HepG2 (cell line): ENCODE data around the gene NEU1. TPM values are rescaled to one million over a fixed set of nuclear protein-coding genes. Genes with fewer than 3 reads are reported as not detected.

ENCODE experiments used
- DDIT3 ChIP-seq: sonication (generic); formaldehyde crosslinking; IDR thresholded peaks from 2 replicates; pipeline ENCODE4 v1.4.0; 2020; ENCODE audit warnings: mild to moderate bottlenecking, missing genetic modification reagents
- ELF1 ChIP-seq: sonication (generic); formaldehyde crosslinking; IDR thresholded peaks from 2 replicates; pipeline ENCODE4 v1.4.0; 2020; ENCODE audit warnings: missing genetic modification reagents
- FOXA3 ChIP-seq: IDR thresholded peaks from 2 replicates; pipeline ENCODE4 v1.6.1; 2016; ENCODE audit warnings: missing genetic modification reagents, missing compliant biosample characterization
- FOXP1 ChIP-seq, 2 experiments: fragments of 450-650 bp in 1 of 2; IDR thresholded peaks; 2 replicates each; pipeline ENCODE4 v1.6.1; 2017 to 2018; ENCODE audit warnings: antibody characterized with exemption in 1 of 2
- IRX3 ChIP-seq: sonication (generic); formaldehyde crosslinking; IDR thresholded peaks from 2 replicates; pipeline ENCODE4 v1.8.1; 2023; ENCODE audit warnings: mild to moderate bottlenecking, low read depth, missing genetic modification reagents, borderline replicate concordance
- MNT ChIP-seq: fragments of 450-650 bp; IDR thresholded peaks from 2 replicates; pipeline ENCODE4 v1.6.1; 2016
- PHF8 ChIP-seq: sonication (generic); formaldehyde crosslinking; IDR thresholded peaks from 2 replicates; pipeline ENCODE4 v1.5.0; 2020; ENCODE audit warnings: missing genetic modification reagents
- POLR2A ChIP-seq, 2 experiments: IDR thresholded peaks; 2 replicates each; pipeline ENCODE4 v1.6.1; 2011; ENCODE audit warnings: low read depth in 2 of 2, low read length in 2 of 2, mild to moderate bottlenecking in 1 of 2, moderate library complexity in 1 of 2; ENCODE audit not compliant: insufficient read depth in 1 of 2
- SIN3A ChIP-seq: IDR thresholded peaks from 2 replicates; pipeline ENCODE4 v1.6.1; 2011; ENCODE audit warnings: low read depth, mild to moderate bottlenecking, control low read depth, low read length, borderline replicate concordance
- SNAPC4 ChIP-seq: sonication (generic); formaldehyde crosslinking; IDR thresholded peaks from 2 replicates; pipeline ENCODE4 v1.4.0; 2020; ENCODE audit warnings: mild to moderate bottlenecking, missing genetic modification reagents
- SRSF4 ChIP-seq: fragments of 200-400 bp; formaldehyde crosslinking; IDR thresholded peaks from one replicate; pipeline ENCODE4 v1.6.1; 2018; ENCODE audit warnings: mild to moderate bottlenecking, low read depth, low read length, moderate library complexity; ENCODE audit not compliant: poor library complexity, severe bottlenecking
- THAP8 ChIP-seq: sonication (generic); formaldehyde crosslinking; IDR thresholded peaks from 2 replicates; pipeline ENCODE4 v1.5.1; 2020; ENCODE audit warnings: missing genetic modification reagents, mild to moderate bottlenecking, borderline replicate concordance
- ZC3H13 ChIP-seq: sonication (generic); formaldehyde crosslinking; IDR thresholded peaks from 2 replicates; pipeline ENCODE4 v1.8.1; 2023; ENCODE audit warnings: mild to moderate bottlenecking, missing genetic modification reagents, moderate library complexity
- ZFP82 ChIP-seq: sonication (generic); formaldehyde crosslinking; IDR thresholded peaks from 2 replicates; pipeline ENCODE4 v1.5.1; 2020; ENCODE audit warnings: mild to moderate bottlenecking, missing genetic modification reagents, borderline replicate concordance
- ZMYM4 ChIP-seq: sonication (generic); formaldehyde crosslinking; IDR thresholded peaks from 2 replicates; pipeline ENCODE4 v1.8.1; 2023; ENCODE audit warnings: mild to moderate bottlenecking, missing genetic modification reagents
- ZNF101 ChIP-seq: sonication (generic); formaldehyde crosslinking; IDR thresholded peaks from 2 replicates; pipeline ENCODE4 v1.4.0; 2020; ENCODE audit warnings: mild to moderate bottlenecking, low read depth, missing genetic modification reagents, borderline replicate concordance
- ZNF292 ChIP-seq: sonication (generic); formaldehyde crosslinking; IDR thresholded peaks from 2 replicates; pipeline ENCODE4 v1.8.1; 2022; ENCODE audit warnings: mild to moderate bottlenecking, low read depth, missing genetic modification reagents, borderline replicate concordance
- ZNF414 ChIP-seq: sonication (generic); formaldehyde crosslinking; IDR thresholded peaks from 2 replicates; pipeline ENCODE4 v1.5.0; 2020; ENCODE audit warnings: missing genetic modification reagents
- ZNF672 ChIP-seq: sonication (generic); formaldehyde crosslinking; IDR thresholded peaks from 2 replicates; pipeline ENCODE4 v1.8.1; 2022; ENCODE audit warnings: missing genetic modification reagents
- ZNF883 ChIP-seq: sonication (generic); formaldehyde crosslinking; IDR thresholded peaks from 2 replicates; pipeline ENCODE4 v1.5.1; 2020; ENCODE audit warnings: mild to moderate bottlenecking, missing genetic modification reagents; ENCODE audit errors: not compliant biosample characterization
- polyA plus RNA-seq, 8 experiments: library from polyadenylated mRNA; depleted of rRNA in 3 of 8; stranded (reverse) in 7 of 8; unstranded in 1 of 8; fragments of >200 nt; fragmentation: Illumina TruSeq in 4 of 8; extraction: Trizol in 4 of 8; gene quantifications; 2 replicates each; pipeline versions ENCODE4 v1.2.1 to v1.2.3, GENCODE V29; 2011 to 2016; ENCODE audit warnings: low read depth in 4 of 8, missing spikeins in 1 of 8, mixed read lengths in 1 of 8; ENCODE audit not compliant: insufficient read depth in 1 of 8
- total RNA-seq, 5 experiments: library from RNA; depleted of rRNA; stranded (reverse); fragments of >200 nt; fragmentation: Illumina TruSeq; extraction: Trizol; gene quantifications; 2 replicates each; pipeline ENCODE4 v1.2.3, GENCODE V29; 2016; ENCODE audit warnings: low read depth in 1 of 5

NEU1 gene
- total and polyA plus RNA-seq, 2 of the 13 experiments (the other 11 are each of a cell fraction or from before 2014, with no cell fraction given) = 215 to 297 TPM

- TF ChIP-seq FOXP1 (IDR thresholded peaks at IDR 0.05) (no peak), FOXP1 (CRISPR knock-in tag; IDR thresholded peaks at IDR 0.05) (no peak), POLR2A (IDR thresholded peaks at IDR 0.05; ENCODE audit: insufficient read depth in 1 of 2, low read depth in 2 of 2, low read length in 2 of 2) (peak; percentile 99 to 100), ZNF414 (CRISPR knock-in tag) (no peak), SNAPC4 (no peak), MNT (no peak), IRX3 (no peak), ELF1 (CRISPR knock-in tag) (no peak), PHF8 (peak; percentile 48), THAP8 (CRISPR knock-in tag) (no peak), DDIT3 (CRISPR knock-in tag) (no peak), ZNF101 (CRISPR knock-in tag) (no peak), FOXA3 (no peak), SRSF4 (no peak), ZMYM4 (peak; percentile 81), ZNF672 (CRISPR knock-in tag) (no peak), ZC3H13 (CRISPR knock-in tag) (0 out of 2 replicates have a peak, but pooled peaks have one; percentile 40), ZNF883 (no peak), SIN3A (peak; percentile 78; the same call in 1 of the 2 replicates), ZNF292 (CRISPR knock-in tag) (no peak), ZFP82 (CRISPR knock-in tag) (peak; percentile 76; the same call in 1 of the 2 replicates)
Measured at GRCh38 chr6:31815025-31815838, 47.4 kb downstream of the NEU1 start, which contains the start of the genes HSPA1A and HSPA1L (continued).
